GM12892 (cell line): ENCODE data around the gene PRDM5.

Source experiments
- DNase-seq: peaks from one replicate; pipeline ENCODE4 v3.0.0; 2011; ENCODE audit not compliant: insufficient read length
- FAIRE-seq: peaks from 2 replicates; lab custom pipeline; 2011; peaks lifted over from hg19 to GRCh38; lab: Jason Lieb, UNC
- POLR2A ChIP-seq: IDR thresholded peaks from 2 replicates; pipeline ENCODE4 v1.6.1; 2011; ENCODE audit warnings: low read depth, low read length, control low read depth
- POLR2AphosphoS5 ChIP-seq: IDR thresholded peaks from 2 replicates; pipeline ENCODE4 v1.6.1; 2011; ENCODE audit warnings: low read depth, low read length, control low read depth
- TAF1 ChIP-seq: IDR thresholded peaks from 2 replicates; pipeline ENCODE4 v1.6.1; 2011; ENCODE audit warnings: low read depth, mild to moderate bottlenecking, control low read depth, low read length, borderline replicate concordance

The PRDM5 gene

GRCh38 chr4:120826853-120827252 is 95.7 kb downstream of the PRDM5 start:
- no peak for DNase-seq
- no peak for TF ChIP-seq POLR2A
- no peak for TF ChIP-seq POLR2AphosphoS5
- no peak for TF ChIP-seq TAF1
- FAIRE-seq: no peak

- no peak for TF ChIP-seq POLR2A
- TF ChIP-seq POLR2AphosphoS5: no peak
- TF ChIP-seq TAF1: no peak
- DNase-seq: no peak
- FAIRE-seq: no peak
These were observed 96.1 kb downstream of the PRDM5 start for GRCh38 chr4:120826449-120826848.

GRCh38 chr4:120824946-120825345 is 97.6 kb downstream of the PRDM5 start:
- DNase-seq (no peak), FAIRE-seq (no peak)
- TF ChIP-seq TAF1 (no peak), POLR2AphosphoS5 (no peak), POLR2A (no peak)

- TF ChIP-seq POLR2AphosphoS5 (no peak), TAF1 (no peak), POLR2A (no peak)
- DNase-seq (no peak), FAIRE-seq (no peak)
These were observed 100.5 kb downstream of the PRDM5 start for GRCh38 chr4:120821977-120822376.

GRCh38 chr4:120821029-120821428 is 101.5 kb downstream of the PRDM5 start:
- FAIRE-seq (no peak), DNase-seq (no peak)
- TF ChIP-seq TAF1 (no peak), POLR2A (no peak), POLR2AphosphoS5 (no peak)

GRCh38 chr4:120819805-120820437 is 102.6 kb downstream of the PRDM5 start:
- DNase-seq (no peak), FAIRE-seq (peak; percentile 36)
- TF ChIP-seq TAF1: no peak
- TF ChIP-seq POLR2A: no peak
- TF ChIP-seq POLR2AphosphoS5: no peak

- DNase-seq (no peak), FAIRE-seq (no peak)
- TF ChIP-seq TAF1 (no peak), POLR2A (no peak), POLR2AphosphoS5 (no peak)
These were observed 106.1 kb downstream of the PRDM5 start for GRCh38 chr4:120816296-120816965.

GRCh38 chr4:120815361-120815760 is 107.2 kb downstream of the PRDM5 start:
- FAIRE-seq (no peak), DNase-seq (no peak)
- TF ChIP-seq TAF1: no peak
- TF ChIP-seq POLR2A: no peak
- no peak for TF ChIP-seq POLR2AphosphoS5

- DNase-seq (no peak), FAIRE-seq (no peak)
- TF ChIP-seq POLR2A (no peak), TAF1 (no peak), POLR2AphosphoS5 (no peak)
These were observed 107.6 kb downstream of the PRDM5 start for GRCh38 chr4:120814886-120815285.

- FAIRE-seq (no peak), DNase-seq (no peak)
- TF ChIP-seq POLR2AphosphoS5 (no peak), TAF1 (no peak)
These were observed 110.3 kb downstream of the PRDM5 start for GRCh38 chr4:120812216-120812615.

- TF ChIP-seq POLR2A: no peak
- no peak for TF ChIP-seq TAF1
- no peak for TF ChIP-seq POLR2AphosphoS5
- DNase-seq: no peak
- no peak for FAIRE-seq
These were observed 113.0 kb downstream of the PRDM5 start for GRCh38 chr4:120809518-120809917.

- FAIRE-seq: no peak
- TF ChIP-seq POLR2AphosphoS5: no peak
- no peak for TF ChIP-seq POLR2A
- no peak for TF ChIP-seq TAF1
- DNase-seq: no peak
These were observed 113.9 kb downstream of the PRDM5 start for GRCh38 chr4:120808475-120809141.

GRCh38 chr4:120801137-120801758 is 121.3 kb downstream of the PRDM5 start:
- FAIRE-seq: no peak

More at GRCh38 chr4:120801137-120801758, 121.3 kb downstream of the PRDM5 start:
- no peak for TF ChIP-seq POLR2AphosphoS5
- TF ChIP-seq TAF1: no peak
- TF ChIP-seq POLR2A: no peak
- DNase-seq: no peak
